Astrocyte of the hippocampus (primary cell): ENCODE data around the gene PTH2.

ENCODE experiments used
- DNase-seq: peaks from one replicate; pipeline ENCODE4 v3.0.0; 2011; ENCODE audit warnings: low read depth, low spot score

The PTH2 gene

GRCh38 chr19:49411681-49412326 lies 11.4 kb downstream of the PTH2 start:
- DNase-seq, result no peak

- DNase-seq, result no peak
Measured at GRCh38 chr19:49409441-49410029, 13.7 kb downstream of the PTH2 start.

GRCh38 chr19:49408816-49409440 lies 14.3 kb downstream of the PTH2 start:
- DNase-seq, result no peak

- no peak for DNase-seq
Measured at GRCh38 chr19:49407482-49408015, 15.7 kb downstream of the PTH2 start.

- DNase-seq, result no peak
Measured at GRCh38 chr19:49407079-49407478, 16.2 kb downstream of the PTH2 start.

GRCh38 chr19:49403404-49404187 lies 19.6 kb downstream of the PTH2 start:
- no peak for DNase-seq

GRCh38 chr19:49400029-49400428 lies 23.2 kb downstream of the PTH2 start:
- DNase-seq, result no peak

- DNase-seq, result no peak
Measured at GRCh38 chr19:49398931-49399330, 24.3 kb downstream of the PTH2 start.

- DNase-seq, result no peak
Measured at GRCh38 chr19:49398001-49398615, 25.1 kb downstream of the PTH2 start.

GRCh38 chr19:49396738-49397505 lies 26.3 kb downstream of the PTH2 start:
- no peak for DNase-seq

- no peak for DNase-seq
Measured at GRCh38 chr19:49395581-49396407, 27.4 kb downstream of the PTH2 start.

GRCh38 chr19:49393881-49394280 lies 29.4 kb downstream of the PTH2 start:
- no peak for DNase-seq

GRCh38 chr19:49391581-49392399 lies 31.5 kb downstream of the PTH2 start:
- DNase-seq, result peak; percentile 87

GRCh38 chr19:49390929-49391359 lies 32.3 kb downstream of the PTH2 start:
- DNase-seq, result no peak

- DNase-seq, result no peak
Measured at GRCh38 chr19:49390131-49390928, 32.9 kb downstream of the PTH2 start.

- DNase-seq, result no peak
Measured at GRCh38 chr19:49389406-49389805, 33.8 kb downstream of the PTH2 start.

- peak; percentile 16 for DNase-seq
Measured at GRCh38 chr19:49387936-49388372, 35.3 kb downstream of the PTH2 start, which contains the start of gene KASH5. Gene KASH5 (plus strand): TSS chr19:49388249. CDS start chr19:49390884, 2,635 bp downstream.

GRCh38 chr19:49383599-49383998 lies 39.6 kb downstream of the PTH2 start:
- DNase-seq, result no peak
